Spleen (tissue), 11 donors: ENCODE results near the gene TCF19. TPM values are rescaled to one million over a fixed set of nuclear protein-coding genes. Genes with fewer than 3 reads are reported as not detected.
"Not testable (repeated sequence)": the region's sequence is repeated elsewhere in the genome, so short reads cannot be mapped to it uniquely, and the experiment has no call there.

Source experiments
- DNase-seq: peaks from one replicate; pipeline ENCODE4 v3.0.0-alpha.2; 2020
- H3K27ac ChIP-seq, 8 donors: fragments of 200-600 bp; sonication (generic) in 7 of 8; 1 replicate in 4 of 8; 2 replicates in 4 of 8; pipeline versions ENCODE4 v1.5.0 to v1.8.0; 2016 to 2021; ENCODE audit warnings: inconsistent platforms in 4 of 8, mild to moderate bottlenecking in 4 of 8, moderate library complexity in 1 of 8
- H3K27me3 ChIP-seq, 7 donors: fragments of 200-600 bp; sonication (generic) in 6 of 7; replicated peaks in 1 of 7; 1 replicate in 4 of 7; 2 replicates in 3 of 7; pipeline versions ENCODE4 v1.5.0 to v1.8.0; 2016 to 2021; ENCODE audit warnings: inconsistent platforms in 3 of 7, mild to moderate bottlenecking in 1 of 7
- H3K36me3 ChIP-seq, 6 donors: fragments of 200-600 bp; sonication (generic) in 5 of 6; 1 replicate in 4 of 6; 2 replicates in 2 of 6; pipeline versions ENCODE4 v1.5.0 to v1.8.0; 2016 to 2021; ENCODE audit warnings: inconsistent platforms in 2 of 6
- H3K4me1 ChIP-seq, 6 donors: fragments of 200-600 bp; sonication (generic) in 5 of 6; 1 replicate in 3 of 6; 2 replicates in 3 of 6; pipeline versions ENCODE4 v1.5.0 to v1.8.0; 2016 to 2021; ENCODE audit warnings: inconsistent platforms in 3 of 6
- H3K4me3 ChIP-seq, 8 donors: fragments of 200-600 bp; sonication (generic) in 7 of 8; 1 replicate in 4 of 8; 2 replicates in 4 of 8; pipeline versions ENCODE4 v1.5.0 to v1.8.0; 2016 to 2021; ENCODE audit warnings: inconsistent platforms in 4 of 8, mild to moderate bottlenecking in 4 of 8, moderate library complexity in 2 of 8
- H3K9me3 ChIP-seq, 8 donors: fragments of 200-600 bp; sonication (generic) in 7 of 8; 1 replicate in 4 of 8; 2 replicates in 4 of 8; pipeline versions ENCODE4 v1.5.0 to v1.8.0; 2016 to 2021; ENCODE audit warnings: inconsistent platforms in 4 of 8
- CTCF ChIP-seq, 11 experiments: fragments of 200-600 bp in 7 of 11; fragments of 450-650 bp in 4 of 11; sonication (generic) in 4 of 11; IDR thresholded peaks in 8 of 11; conservative IDR thresholded peaks in 3 of 11; 1 replicate in 7 of 11; 2 replicates in 4 of 11; pipeline versions ENCODE4 v1.4.0 to v1.8.0; 2016 to 2021; ENCODE audit warnings: antibody characterized with exemption in 11 of 11, inconsistent platforms in 4 of 11, mild to moderate bottlenecking in 1 of 11
- POLR2A ChIP-seq, 3 donors: fragments of 450-650 bp; IDR thresholded peaks; one replicate each; pipeline ENCODE4 v1.5.1; 2017; ENCODE audit warnings: antibody characterized with exemption in 3 of 3, mild to moderate bottlenecking in 1 of 3
- POLR2AphosphoS5 ChIP-seq, 3 donors: sonication (generic); formaldehyde crosslinking; IDR thresholded peaks; one replicate each; pipeline ENCODE4 v1.5.1; 2017; ENCODE audit warnings: antibody characterized with exemption in 3 of 3
- WGBS, 5 donors: extraction: QIAGEN DNeasy Blood & Tissue Kit in 3 of 5; methylation state at CpG; one replicate each; pipeline versions ENCODE4 v1.1.5 to v1.1.7; 2013 to 2018; 5-methylcytosine and 5-hydroxymethylcytosine counted together
- intact Hi-C: fragments of 100-400 bp; cut with DNase I; formaldehyde crosslinking; loops from one replicate; pipeline ENCODE4 v1.15.0; 2023; ENCODE audit warnings: low total_unique reads
- polyA plus RNA-seq, 3 donors: library from polyadenylated mRNA; stranded (reverse); fragments of 200-250 nt; gene quantifications; one replicate each; pipeline ENCODE4 v1.2.1, GENCODE V29; 2013
- total RNA-seq, 7 donors: library from RNA; depleted of rRNA in 3 of 7; stranded (reverse); fragments of >200 nt in 3 of 7; fragmentation: NEBNext Ultra II Directional in 4 of 7; extraction: Animal tissue kit (Norgen Biotek cat#: 25700) in 4 of 7; gene quantifications; one replicate each; pipeline versions ENCODE4 v1.1.0 to v1.2.1, GENCODE V29; 2016 to 2021
- donor health status: healthy with polysubstance abuse.
- donor health status: DM: no; HTN: no; CAD: no; lungs with moderate emphysema.
- donor health status: DM: no; HTN: no; CAD: no.
- donor health status: Bipolar disorder and iron deficiency.
- donor health status: healthy.
- donor health status: DM: no; HTN: no; CAD: no.
- donor health status: DM: yes; HTN: yes; CAD: no.

TCF19 gene
- total and polyA plus RNA-seq, 10 donors: 6.2 to 12.6 (median 9.3) TPM

- no peak for TF ChIP-seq CTCF (IDR thresholded peaks at IDR 0.05 in 8 of 11, conservative IDR thresholded peaks at IDR 0.05 in 3 of 11)
- no peak for TF ChIP-seq POLR2AphosphoS5 (IDR thresholded peaks at IDR 0.05)
- no peak for TF ChIP-seq POLR2A (IDR thresholded peaks at IDR 0.05)
- H3K4me1 ChIP-seq: peaks cover 3 to 32% (median 20%) of the 10 kb centered on the region in 6 donors
- WGBS, 5 donors: 69 to 90% (median 78%) methylated on average over 7 to 8 of the region's 8 CpGs
- H3K9me3 ChIP-seq: no peaks in the 10 kb centered on the region
- no peaks in the 10 kb centered on the region for H3K27me3 ChIP-seq
- no peak overlapping the region for H3K4me3 ChIP-seq
- H3K36me3 ChIP-seq: peaks cover 0 to 22% (median 0%) of the 10 kb centered on the region in 6 donors
- no peak for DNase-seq
- peak overlapping the region in 1 of 8 donors; percentile 0 for H3K27ac ChIP-seq
- intact Hi-C loops: loop anchor here (2.0 kb wide), 1 partner anchor 56 kb away; no protein-coding TSS in a partner anchor
Observed at GRCh38 chr6:31193206-31193605, 34.8 kb downstream of the TCF19 start.

- H3K27ac ChIP-seq: peak overlapping the region in 3 of 8 donors; percentile 0 to 38 (median 14)
- H3K36me3 ChIP-seq: peaks cover 0 to 22% (median 0%) of the 10 kb centered on the region in 6 donors
- H3K4me3 ChIP-seq: no peak overlapping the region
- H3K4me1 ChIP-seq: peaks cover 3 to 42% (median 31%) of the 10 kb centered on the region in 6 donors
- 62 to 84% (median 77%) methylated on average over 6 of the region's 6 CpGs for WGBS, 5 donors
- intact Hi-C loops: no loop called here
- no peak for DNase-seq
- H3K9me3 ChIP-seq: no peaks in the 10 kb centered on the region
- no peaks in the 10 kb centered on the region for H3K27me3 ChIP-seq
- no peak for TF ChIP-seq POLR2A (IDR thresholded peaks at IDR 0.05)
- TF ChIP-seq POLR2AphosphoS5 (IDR thresholded peaks at IDR 0.05): no peak
- no peak for TF ChIP-seq CTCF (IDR thresholded peaks at IDR 0.05 in 8 of 11, conservative IDR thresholded peaks at IDR 0.05 in 3 of 11)
Observed at GRCh38 chr6:31194061-31194834, 35.9 kb downstream of the TCF19 start.

GRCh38 chr6:31195308-31195979, 37.1 kb downstream of the TCF19 start:
- WGBS, 5 donors: 92 to 99% (median 95%) methylated on average over 18 to 41 of the region's 41 CpGs
- not testable (repeated sequence) for H3K27me3 ChIP-seq, H3K4me3 ChIP-seq, H3K9me3 ChIP-seq
- intact Hi-C loops: loop anchor here (5.0 kb wide), 1 partner anchor 172 kb away; no protein-coding TSS in a partner anchor
- peak; percentile 81 for DNase-seq
- Histone ChIP-seq H3K27ac (peak overlapping the region in 2 of 8 donors; percentile 99 to 100), H3K4me1 (peaks cover 3 to 54% (median 38%) of the 10 kb centered on the region in 6 donors), H3K36me3 (peaks cover 0 to 30% (median 0%) of the 10 kb centered on the region in 6 donors)

GRCh38 chr6:31196251-31197022, 38.0 kb downstream of the TCF19 start:
- Histone ChIP-seq H3K27ac (peak overlapping the region; percentile 93 to 100 (median 99)), H3K9me3 (peaks cover 0 to 11% (median 0%) of the 10 kb centered on the region in 8 donors), H3K36me3 (peaks cover 0 to 40% (median 1%) of the 10 kb centered on the region in 6 donors), H3K4me3 (peak overlapping the region in 6 of 8 donors; percentile 39 to 81 (median 56)), H3K4me1 (peaks cover 3 to 64% (median 42%) of the 10 kb centered on the region in 6 donors)
- intact Hi-C loops: loop anchor here (5.0 kb wide), 1 partner anchor 171 kb away; no protein-coding TSS in a partner anchor
- H3K27me3 ChIP-seq, DNase-seq: not testable (repeated sequence)
- 60 to 77% (median 73%) methylated on average over 23 to 25 of the region's 25 CpGs for WGBS, 5 donors
